ENCODE measurements around the gene TGFBR3L. TPM values are rescaled to one million over a fixed set of nuclear protein-coding genes. Genes with fewer than 3 reads are reported as not detected.

TGFBR3L gene
- total and polyA plus RNA-seq, 2 of the 13 experiments (the other 11 are each of a cell fraction or from before 2014, with no cell fraction given): 0.20 to 1.0 TPM

GRCh38 chr19:7918615-7919421 lies 4.2 kb downstream of the TGFBR3L start (continued):
- TF ChIP-seq ZNF317 (CRISPR knock-in tag; IDR thresholded peaks at IDR 0.05) (0 out of 2 replicates have a peak, but pooled peaks have one; percentile 18), MAFG (CRISPR knock-in tag; IDR thresholded peaks at IDR 0.05) (no peak), RELA (CRISPR knock-in tag; IDR thresholded peaks at IDR 0.05) (no peak), IRF2 (CRISPR knock-in tag; IDR thresholded peaks at IDR 0.05) (0 out of 2 replicates have a peak, but pooled peaks have one; percentile 16), GPN1 (CRISPR knock-in tag; IDR thresholded peaks at IDR 0.05; ENCODE audit: borderline replicate concordance) (no peak), ZSCAN22 (CRISPR knock-in tag; IDR thresholded peaks at IDR 0.05) (peak; percentile 97), ZNF414 (CRISPR knock-in tag; IDR thresholded peaks at IDR 0.05) (0 out of 2 replicates have a peak, but pooled peaks have one; percentile 12), ETV6 (CRISPR knock-in tag; conservative IDR thresholded peaks at IDR 0.05) (no peak), ZNF263 (CRISPR knock-in tag; IDR thresholded peaks at IDR 0.05) (no peak), ZNF281 (CRISPR knock-in tag; IDR thresholded peaks at IDR 0.05; ENCODE audit: borderline replicate concordance) (no peak), ZNF720 (CRISPR knock-in tag; IDR thresholded peaks at IDR 0.05) (no peak), TAF1 (CRISPR knock-in tag; IDR thresholded peaks at IDR 0.05) (no peak), ZNF292 (CRISPR knock-in tag; IDR thresholded peaks at IDR 0.05; ENCODE audit: borderline replicate concordance, low read depth) (no peak), ZNF703 (CRISPR knock-in tag; IDR thresholded peaks at IDR 0.05; ENCODE audit: borderline replicate concordance) (no peak), ZMAT5 (CRISPR knock-in tag; IDR thresholded peaks at IDR 0.05; ENCODE audit: borderline replicate concordance, low read depth) (no peak), CREB1 (IDR thresholded peaks at IDR 0.05) (no peak), CREB1 (CRISPR knock-in tag; IDR thresholded peaks at IDR 0.05) (no peak), U2AF1 (optimal IDR thresholded peaks at IDR 0.05; ENCODE audit: low read depth, low read length) (no peak), SRF (IDR thresholded peaks at IDR 0.05; ENCODE audit: low read depth, low read length) (no peak), ZNF264 (CRISPR knock-in tag; IDR thresholded peaks at IDR 0.05) (0 out of 2 replicates have a peak, but pooled peaks have one; percentile 19), TBL1XR1 (IDR thresholded peaks at IDR 0.05; ENCODE audit: borderline replicate concordance, low read length, partially characterized antibody) (no peak), DZIP1 (CRISPR knock-in tag; IDR thresholded peaks at IDR 0.05) (no peak), ZZZ3 (CRISPR knock-in tag; IDR thresholded peaks at IDR 0.05; ENCODE audit: borderline replicate concordance) (no peak), ZNF383 (CRISPR knock-in tag; IDR thresholded peaks at IDR 0.05; ENCODE audit: borderline replicate concordance) (no peak), NFKBIZ (CRISPR knock-in tag; IDR thresholded peaks at IDR 0.05) (no peak)

Measured in HepG2 (cell line).